OCI-LY7 (cell line): Measurements from ENCODE around the gene AIM2. TPM values are rescaled to one million over a fixed set of nuclear protein-coding genes. Genes with fewer than 3 reads are reported as not detected.
"Not testable (repeated sequence)": the region's sequence is repeated elsewhere in the genome, so short reads cannot be mapped to it uniquely, and the experiment has no call there.

ENCODE experiments used
- BruUV-seq: library from RNA; stranded (reverse); fragments of 400-500 nt; replicated peaks from 2 replicates; lab custom pipeline; 2021; lab: Mats Ljungman, UMichigan
- CTCF ChIA-PET: fragments of 300-600 bp; sonication (Branson Sonifier 250); formaldehyde crosslinking; loops from one replicate; lab custom pipeline; 2022; ENCODE audit warnings: antibody characterized with exemption; ENCODE audit not compliant: unreplicated experiment; lab: Charles Lee
- POLR2A ChIA-PET: fragments of 300-600 bp; sonication (Branson Sonifier 250); formaldehyde crosslinking; loops from one replicate; lab custom pipeline; 2022; ENCODE audit warnings: antibody characterized with exemption; lab: Charles Lee
- DNase-seq: peaks from one replicate; pipeline ENCODE4 v3.0.0-alpha.2; 2015; ENCODE audit warnings: low spot score
- H2AFZ ChIP-seq: fragments of 200-600 bp; sonication (generic), shearing (Covaris generic); 2 replicates; pipeline ENCODE4 v1.6.1; 2014; ENCODE audit warnings: mild to moderate bottlenecking, antibody characterized with exemption, low read length, moderate library complexity
- H3K27ac ChIP-seq: fragments of 200-600 bp; sonication (generic); 2 replicates; pipeline ENCODE4 v1.5.1; 2014; ENCODE audit warnings: mixed run types, low read depth, mild to moderate bottlenecking, moderate library complexity, low read length, inconsistent platforms; ENCODE audit not compliant: poor library complexity, severe bottlenecking
- H3K36me3 ChIP-seq: fragments of 200-600 bp; sonication (generic); 2 replicates; pipeline ENCODE4 v1.6.1; 2014; ENCODE audit warnings: mild to moderate bottlenecking, antibody characterized with exemption, low read length, moderate library complexity, mixed read lengths; ENCODE audit not compliant: insufficient read depth
- H3K4me1 ChIP-seq: fragments of 200-600 bp; sonication (generic); 2 replicates; pipeline ENCODE4 v1.5.1; 2014; ENCODE audit warnings: mild to moderate bottlenecking, low read length; ENCODE audit not compliant: insufficient read depth, poor library complexity, severe bottlenecking
- H3K4me2 ChIP-seq: fragments of 200-600 bp; sonication (generic); 2 replicates; pipeline ENCODE4 v1.6.1; 2014; ENCODE audit warnings: mild to moderate bottlenecking, low read length
- H3K4me3 ChIP-seq: fragments of 200-600 bp; sonication (generic); 2 replicates; pipeline ENCODE4 v1.5.1; 2014; ENCODE audit warnings: mild to moderate bottlenecking, low read depth, low read length; ENCODE audit not compliant: poor library complexity, severe bottlenecking
- H3K79me2 ChIP-seq: fragments of 200-600 bp; sonication (generic); 2 replicates; pipeline ENCODE4 v1.6.1; 2016; ENCODE audit warnings: low read depth, mild to moderate bottlenecking, low read length, moderate library complexity, mixed read lengths; ENCODE audit not compliant: insufficient read depth
- H3K9me2 ChIP-seq: fragments of 200-600 bp; sonication (generic); 2 replicates; pipeline ENCODE4 v1.6.1; 2016; ENCODE audit warnings: mild to moderate bottlenecking, low read length, mixed read lengths; ENCODE audit not compliant: insufficient read depth
- H3K9me3 ChIP-seq: fragments of 200-600 bp; sonication (generic); 2 replicates; pipeline ENCODE4 v1.6.1; 2014; ENCODE audit warnings: mild to moderate bottlenecking, mixed run types, low read length, mixed read lengths
- H4K20me1 ChIP-seq: fragments of 200-600 bp; sonication (generic); 2 replicates; pipeline ENCODE4 v1.6.1; 2014; ENCODE audit warnings: mild to moderate bottlenecking, antibody characterized with exemption, low read length, moderate library complexity, mixed read lengths; ENCODE audit not compliant: insufficient read depth
- CTCF ChIP-seq: fragments of 200-600 bp; sonication (generic); conservative IDR thresholded peaks from 2 replicates; pipeline ENCODE4 v1.5.1; 2014; ENCODE audit warnings: mild to moderate bottlenecking, antibody characterized with exemption, low read length, moderate library complexity, mixed read lengths
- EZH2phosphoT487 ChIP-seq: fragments of 200-600 bp; sonication (generic); IDR thresholded peaks from 2 replicates; pipeline ENCODE4 v1.6.1; 2018; ENCODE audit warnings: low read depth, borderline replicate concordance, mild to moderate bottlenecking, mixed run types, antibody characterized with exemption, low read length, moderate library complexity, mixed read lengths
- intact Hi-C: fragments of 100-400 bp; cut with micrococcal nuclease; formaldehyde crosslinking; loops from one replicate; pipeline ENCODE4 v1.10.0; 2022; ENCODE audit not compliant: unreplicated experiment
- total RNA-seq, 2 experiments: library from RNA; depleted of rRNA in 1 of 2; stranded (reverse); fragments of >200 nt in 1 of 2; shearing (Covaris generic) in 1 of 2; gene quantifications; 2 replicates each; pipeline ENCODE4 v1.2.3, GENCODE V29; 2014 to 2022

AIM2 gene
- total RNA-seq, 2 experiments from 2014 or later: 18.2 to 28.1 TPM

GRCh38 chr1:159051436-159051835 lies 25.1 kb downstream of the AIM2 start:
- H4K20me1 ChIP-seq: no peaks in the 10 kb centered on the region
- peaks cover 18% of the 10 kb centered on the region for H3K4me1 ChIP-seq
- CTCF ChIA-PET: no interaction called here
- TF ChIP-seq EZH2phosphoT487: no peak
- TF ChIP-seq CTCF: no peak
- intact Hi-C loops: no loop called here
- BruUV-seq: no TSS peak
- no peaks in the 10 kb centered on the region for H3K9me2 ChIP-seq
- POLR2A ChIA-PET: no interaction called here
- H3K79me2 ChIP-seq: peaks cover 7% of the 10 kb centered on the region; the same call in 1 of the 2 replicates
- H3K9me3 ChIP-seq: no peaks in the 10 kb centered on the region
- no peak overlapping the region for H3K4me3 ChIP-seq
- no peak overlapping the region for H3K4me2 ChIP-seq
- no peak for DNase-seq
- no peak overlapping the region for H2AFZ ChIP-seq
- no peak overlapping the region for H3K27ac ChIP-seq
- peaks cover 95% of the 10 kb centered on the region for H3K36me3 ChIP-seq

- H3K4me3 ChIP-seq, H3K9me3 ChIP-seq, H4K20me1 ChIP-seq, POLR2A ChIA-PET, H3K4me1 ChIP-seq, BruUV-seq, H3K9me2 ChIP-seq, H2AFZ ChIP-seq, H3K4me2 ChIP-seq, CTCF ChIA-PET, H3K27ac ChIP-seq, intact Hi-C loops, H3K79me2 ChIP-seq, DNase-seq: not testable (repeated sequence)
- peaks cover 90% of the 10 kb centered on the region for H3K36me3 ChIP-seq
Measured at GRCh38 chr1:159046486-159046885, 30.1 kb downstream of the AIM2 start.

GRCh38 chr1:159040893-159041724 lies 35.5 kb downstream of the AIM2 start:
- Histone ChIP-seq H4K20me1 (peaks cover 6% of the 10 kb centered on the region; the same call in 1 of the 2 replicates), H3K79me2 (peaks cover 19% of the 10 kb centered on the region; the same call in 1 of the 2 replicates), H2AFZ (no peak overlapping the region), H3K9me3 (no peaks in the 10 kb centered on the region), H3K9me2 (no peaks in the 10 kb centered on the region), H3K36me3 (peaks cover 95% of the 10 kb centered on the region), H3K27ac (no peak overlapping the region), H3K4me2 (no peak overlapping the region), H3K4me1 (no peaks in the 10 kb centered on the region), H3K4me3 (no peak overlapping the region)
- ChIA-PET CTCF (no interaction called here), POLR2A (interaction anchor here (0.9 to 1.8 kb wide), 5 partner anchors 10 to 27 kb away, joined by 3 to 8 read pairs (median 4); no protein-coding TSS in a partner anchor)
- BruUV-seq: no TSS peak
- no peak for DNase-seq
- TF ChIP-seq EZH2phosphoT487 (no peak), CTCF (no peak)
- intact Hi-C loops: no loop called here
